ENCODE data around the gene ETAA1.

- TF ChIP-seq CTCF (IDR thresholded peaks at IDR 0.05; ENCODE audit: poor library complexity) (no peak), EZH2 (IDR thresholded peaks at IDR 0.05; ENCODE audit: borderline replicate concordance) (no peak), EZH2phosphoT487 (IDR thresholded peaks at IDR 0.05; ENCODE audit: low read depth, severe bottlenecking, unreplicated experiment) (no peak)
Observed at GRCh38 chr2:67416136-67416535, 19.0 kb downstream of the ETAA1 start.
